WTC11 (cell line): Measurements from ENCODE around the gene STK32C.

Experiments used
- ESRRA ChIP-seq: sonication (generic); formaldehyde crosslinking; IDR thresholded peaks from 2 replicates; pipeline ENCODE4 v1.8.1; 2022; ENCODE audit warnings: mild to moderate bottlenecking, missing genetic modification reagents, borderline replicate concordance
- TF ChIP-seq, protein P1 (sequence below): fragments of 250-450 bp; sonication (Bioruptor Pico); conservative IDR thresholded peaks from 2 replicates; pipeline ENCODE4 v1.9.0; 2021; ENCODE audit warnings: mild to moderate bottlenecking
- TF ChIP-seq, protein P2 (sequence below): fragments of 200-600 bp; IDR thresholded peaks from 2 replicates; pipeline ENCODE4 v1.8.0; 2022; ENCODE audit warnings: antibody characterized with exemption

DNA sequence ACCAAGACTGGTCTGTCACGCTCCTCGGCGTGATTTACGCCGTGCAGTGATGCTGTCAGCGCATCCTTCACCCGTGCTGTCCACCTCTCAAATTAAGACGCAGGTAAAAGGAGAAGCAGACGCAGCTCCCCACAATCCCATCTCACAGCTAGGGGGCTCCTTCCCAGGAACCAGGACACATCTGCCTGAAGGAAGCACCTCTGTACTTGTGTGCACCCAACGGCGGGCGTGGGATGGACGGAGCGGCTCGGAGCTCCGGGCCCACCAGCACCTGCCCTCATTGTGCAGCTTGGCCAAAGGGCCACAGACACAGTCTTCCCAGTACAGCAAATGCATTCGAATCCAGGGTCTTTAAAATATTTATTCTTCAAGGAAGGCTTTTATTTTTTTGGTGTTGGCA is 55.3 kb downstream of the STK32C start:
- TF ChIP-seq, protein P1, sequence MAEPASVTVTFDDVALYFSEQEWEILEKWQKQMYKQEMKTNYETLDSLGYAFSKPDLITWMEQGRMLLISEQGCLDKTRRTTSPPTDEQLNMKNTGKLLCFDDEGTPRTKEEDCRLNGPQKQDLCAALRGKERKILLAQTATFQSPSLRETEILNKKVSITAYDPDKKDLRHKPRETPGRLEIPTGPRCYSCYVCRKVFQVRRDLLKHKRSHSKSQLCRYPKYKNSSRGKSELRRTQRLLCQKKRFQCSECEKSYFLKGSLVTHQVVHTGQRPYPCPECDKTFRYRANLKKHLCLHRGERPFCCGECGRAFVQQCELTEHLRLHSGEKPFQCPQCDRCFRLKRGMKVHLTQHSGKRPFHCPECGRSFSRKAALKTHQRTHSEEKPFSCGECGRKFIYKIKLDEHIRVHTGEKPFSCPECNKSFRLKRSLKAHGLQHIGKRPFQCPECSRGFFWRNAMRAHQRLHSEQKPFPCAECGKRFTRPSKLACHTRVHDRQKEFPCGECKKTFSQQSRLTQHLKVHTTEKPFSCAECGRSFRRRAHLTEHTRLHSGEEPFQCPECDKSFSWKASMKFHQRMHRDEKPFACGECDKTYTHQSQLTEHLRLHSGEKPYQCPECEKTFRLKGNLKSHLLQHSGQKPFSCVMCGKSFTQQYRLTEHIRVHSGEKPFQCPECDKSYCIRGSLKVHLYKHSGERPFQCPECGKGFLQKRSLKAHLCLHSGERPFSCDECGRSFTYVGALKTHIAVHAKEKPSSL (CRISPR knock-in tag): no peak
- TF ChIP-seq, protein P2, sequence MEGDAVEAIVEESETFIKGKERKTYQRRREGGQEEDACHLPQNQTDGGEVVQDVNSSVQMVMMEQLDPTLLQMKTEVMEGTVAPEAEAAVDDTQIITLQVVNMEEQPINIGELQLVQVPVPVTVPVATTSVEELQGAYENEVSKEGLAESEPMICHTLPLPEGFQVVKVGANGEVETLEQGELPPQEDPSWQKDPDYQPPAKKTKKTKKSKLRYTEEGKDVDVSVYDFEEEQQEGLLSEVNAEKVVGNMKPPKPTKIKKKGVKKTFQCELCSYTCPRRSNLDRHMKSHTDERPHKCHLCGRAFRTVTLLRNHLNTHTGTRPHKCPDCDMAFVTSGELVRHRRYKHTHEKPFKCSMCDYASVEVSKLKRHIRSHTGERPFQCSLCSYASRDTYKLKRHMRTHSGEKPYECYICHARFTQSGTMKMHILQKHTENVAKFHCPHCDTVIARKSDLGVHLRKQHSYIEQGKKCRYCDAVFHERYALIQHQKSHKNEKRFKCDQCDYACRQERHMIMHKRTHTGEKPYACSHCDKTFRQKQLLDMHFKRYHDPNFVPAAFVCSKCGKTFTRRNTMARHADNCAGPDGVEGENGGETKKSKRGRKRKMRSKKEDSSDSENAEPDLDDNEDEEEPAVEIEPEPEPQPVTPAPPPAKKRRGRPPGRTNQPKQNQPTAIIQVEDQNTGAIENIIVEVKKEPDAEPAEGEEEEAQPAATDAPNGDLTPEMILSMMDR: no peak
- no peak for TF ChIP-seq ESRRA (CRISPR knock-in tag)
